ENCODE data around the gene COL26A1. TPM values are rescaled to one million over a fixed set of nuclear protein-coding genes. Genes with fewer than 3 reads are reported as not detected.

COL26A1 gene
- total RNA-seq, 1 donor from 2014 or later = 2.2 TPM

DNA sequence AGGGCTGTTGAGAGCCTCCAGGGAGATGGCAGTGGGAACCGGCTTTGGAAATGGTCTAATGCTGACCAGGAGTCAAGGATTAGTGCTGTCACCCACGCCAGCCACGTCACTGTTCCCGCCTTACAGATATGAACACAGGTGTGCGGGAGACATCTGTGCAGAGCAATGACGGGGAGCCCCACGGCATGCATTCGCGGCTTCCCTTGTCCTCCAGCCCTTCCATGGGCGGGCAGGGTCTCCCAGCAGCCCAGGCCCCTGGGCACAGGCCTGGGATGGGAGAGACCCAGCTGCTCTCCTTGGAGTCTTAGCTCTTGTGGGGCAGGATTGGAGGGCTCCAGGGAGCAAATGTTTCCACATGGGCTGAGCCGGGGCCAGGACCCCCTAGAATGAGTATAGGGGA, 172.2 kb downstream of the COL26A1 start:
- no peak for DNase-seq (ENCODE audit: low read depth)

DNA sequence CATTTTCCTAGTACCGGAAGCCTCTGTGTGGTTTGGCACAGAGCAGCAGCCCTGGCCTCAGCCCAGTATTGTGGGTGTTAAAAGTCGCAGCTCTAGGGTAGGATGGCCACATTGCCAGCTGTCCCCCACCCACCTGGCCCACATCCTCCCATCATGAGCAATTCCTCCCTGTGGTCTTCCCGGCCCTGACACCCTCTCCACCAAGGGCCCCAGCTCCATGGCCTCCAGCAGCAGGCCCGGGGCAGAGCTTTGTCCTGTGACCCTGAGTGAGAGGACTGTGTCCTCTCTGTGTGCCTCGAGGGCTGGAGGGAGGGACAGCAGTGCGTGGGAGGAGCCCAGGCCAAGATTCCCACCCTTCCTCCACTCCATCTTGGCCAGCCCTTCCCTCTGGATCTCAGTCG, 172.7 kb downstream of the COL26A1 start:
- DNase-seq (ENCODE audit: low read depth) = no peak

DNA sequence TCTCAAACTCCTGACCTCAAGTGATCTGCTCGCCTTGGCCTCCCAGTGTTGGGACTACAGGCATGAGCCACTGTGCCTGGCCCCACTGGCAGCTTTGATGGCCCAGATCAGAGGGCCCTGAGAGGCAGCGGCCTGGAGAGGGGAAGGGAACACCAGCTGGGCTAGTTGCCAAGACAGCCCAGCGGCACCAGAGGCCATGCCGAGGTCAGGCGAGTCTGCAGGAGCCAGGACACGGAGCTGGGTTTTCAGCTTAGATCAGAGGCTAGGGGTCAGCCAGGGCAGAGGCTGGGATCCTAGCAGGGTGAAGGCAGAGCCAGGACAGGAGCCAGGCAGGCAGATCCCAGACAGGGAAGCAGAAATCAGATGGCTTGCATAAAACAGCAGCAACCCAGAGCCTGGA, 173.6 kb downstream of the COL26A1 start:
- peak; percentile 38 for DNase-seq (ENCODE audit: low read depth)

DNA sequence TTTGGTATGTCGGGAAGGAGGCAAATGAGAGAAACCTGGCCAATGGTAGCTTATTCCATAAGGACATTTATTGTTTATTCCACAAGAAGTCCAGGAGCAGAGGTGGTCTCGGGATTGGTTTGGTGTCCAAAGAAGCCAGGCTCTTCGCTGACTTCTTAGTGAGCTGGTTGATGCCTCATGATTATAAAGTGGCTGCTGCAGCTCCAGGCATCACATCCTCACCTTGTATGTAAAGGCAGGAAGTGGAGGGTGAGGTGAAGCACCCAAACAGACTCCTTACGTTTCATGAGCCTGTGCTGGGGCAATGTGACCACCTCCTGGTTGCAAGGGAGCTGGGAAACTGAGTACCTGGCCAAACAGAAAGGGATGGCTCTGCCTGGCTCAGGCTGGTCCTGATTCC, 174.0 kb downstream of the COL26A1 start:
- no peak for DNase-seq (ENCODE audit: low read depth)

DNA sequence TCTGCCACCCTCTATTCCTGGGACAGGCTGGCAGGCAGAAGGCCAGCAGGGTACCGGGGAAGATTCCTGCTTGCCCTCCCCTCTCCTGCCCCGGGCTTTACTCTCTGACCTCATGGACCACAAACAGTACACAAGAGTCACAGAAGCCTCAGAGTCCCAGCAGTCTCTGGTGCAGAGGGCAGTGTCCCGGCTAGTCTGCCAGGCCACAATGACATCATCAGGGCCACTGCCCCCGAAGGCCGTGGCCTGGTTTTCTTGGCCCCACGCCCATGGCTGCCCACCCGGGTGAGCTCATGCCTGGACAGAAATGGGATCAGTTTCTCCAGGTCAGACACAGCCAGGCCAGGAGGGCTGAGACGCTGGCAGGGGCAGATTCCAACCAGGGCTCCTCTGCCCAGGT, 174.5 kb downstream of the COL26A1 start:
- DNase-seq (ENCODE audit: low read depth) = peak; percentile 42

DNA sequence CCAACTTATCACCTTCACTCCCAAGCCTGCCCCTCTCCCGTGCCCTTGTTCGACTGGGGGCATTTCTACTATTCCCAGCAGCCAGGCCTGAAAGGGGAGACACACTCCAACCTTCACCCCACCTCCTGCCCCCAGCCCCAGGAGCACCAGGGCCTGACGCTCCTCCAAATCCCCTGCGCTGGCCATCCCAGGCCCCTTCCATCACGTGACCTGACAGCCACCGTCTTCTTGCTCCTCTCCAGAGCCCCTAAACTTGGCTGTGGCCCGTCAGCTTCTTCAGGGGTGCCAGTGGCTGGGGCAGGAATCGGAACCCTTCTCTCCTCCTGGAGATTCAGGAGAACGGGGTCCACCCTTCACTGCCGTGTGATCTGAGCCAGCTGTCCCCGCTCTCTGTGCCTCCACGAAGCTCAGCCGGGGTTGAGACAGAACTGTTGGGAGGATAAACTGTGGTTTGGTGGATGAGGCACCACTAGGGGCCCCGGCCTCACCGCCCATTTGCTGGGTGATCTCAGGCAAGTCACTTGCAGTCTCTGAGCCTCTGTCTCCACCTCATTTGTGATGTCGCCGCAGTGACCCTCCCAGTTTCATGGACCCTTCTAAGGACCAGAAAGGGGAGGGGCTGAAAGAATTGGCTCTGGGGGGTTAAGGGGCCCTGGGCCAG, 175.4 kb downstream of the COL26A1 start:
- DNase-seq (ENCODE audit: low read depth) = no peak

DNA sequence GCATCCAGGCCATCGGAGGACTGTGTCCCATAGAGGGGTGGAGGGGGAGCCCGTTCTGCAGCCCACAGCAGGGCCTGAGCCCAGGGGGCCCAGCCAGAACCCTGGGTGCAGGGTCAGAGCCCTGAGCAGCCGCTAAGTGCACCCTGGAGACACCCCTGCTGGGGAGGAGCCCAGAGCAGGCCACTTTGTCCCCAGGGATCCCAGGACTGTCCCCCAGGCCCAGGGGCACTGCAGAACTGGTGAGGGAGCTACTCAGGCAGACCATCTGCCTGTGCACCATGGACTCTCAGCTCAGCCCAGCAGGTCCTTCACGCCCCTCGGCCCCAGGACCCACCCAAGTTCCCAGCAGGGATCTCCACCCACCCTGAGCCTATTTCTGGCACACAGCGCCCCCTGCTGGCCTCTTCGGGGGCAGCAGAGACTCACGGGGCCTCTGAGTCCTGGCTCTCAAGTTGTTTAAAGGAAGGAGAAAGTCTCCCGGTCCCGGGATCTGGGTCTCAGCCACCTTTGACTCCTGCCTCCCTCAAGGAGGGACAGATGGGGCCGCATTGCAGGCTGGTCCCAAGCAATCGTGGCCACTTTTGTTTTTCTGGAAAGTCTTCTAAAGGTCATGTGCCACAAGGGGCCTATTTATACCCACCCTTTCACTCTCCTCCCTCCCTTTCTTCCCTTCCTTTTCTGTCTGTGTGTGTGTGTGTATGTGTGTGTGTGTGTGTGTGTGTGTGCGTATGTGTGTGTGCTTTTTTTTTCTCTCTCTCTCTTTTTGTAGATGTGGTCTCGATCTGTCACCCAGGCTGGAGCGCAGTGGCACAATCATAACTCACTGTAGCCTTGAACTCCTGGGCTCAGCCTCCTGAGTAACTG, 176.2 kb downstream of the COL26A1 start:
- DNase-seq (ENCODE audit: low read depth) = no peak

DNA sequence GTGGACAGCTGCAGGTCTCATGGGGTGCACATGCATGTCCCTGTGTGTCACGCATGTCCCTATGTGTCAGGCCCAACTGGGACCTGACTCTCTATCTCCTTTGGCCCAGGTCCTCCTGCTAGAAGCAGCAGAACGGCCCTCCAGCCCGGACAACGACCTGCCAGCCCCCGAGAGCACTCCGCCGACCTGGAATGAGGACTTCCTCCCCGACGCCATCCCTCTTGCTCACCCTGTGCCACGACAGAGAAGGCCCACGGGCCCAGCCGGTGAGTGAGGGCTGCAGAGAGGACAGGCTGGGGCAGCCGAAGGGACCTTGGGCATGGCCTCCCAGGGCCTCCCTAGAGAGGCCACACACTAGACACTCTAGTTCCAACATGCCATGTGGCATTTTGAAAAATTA, 177.1 kb downstream of the COL26A1 start:
- DNase-seq (ENCODE audit: low read depth) = no peak

DNA sequence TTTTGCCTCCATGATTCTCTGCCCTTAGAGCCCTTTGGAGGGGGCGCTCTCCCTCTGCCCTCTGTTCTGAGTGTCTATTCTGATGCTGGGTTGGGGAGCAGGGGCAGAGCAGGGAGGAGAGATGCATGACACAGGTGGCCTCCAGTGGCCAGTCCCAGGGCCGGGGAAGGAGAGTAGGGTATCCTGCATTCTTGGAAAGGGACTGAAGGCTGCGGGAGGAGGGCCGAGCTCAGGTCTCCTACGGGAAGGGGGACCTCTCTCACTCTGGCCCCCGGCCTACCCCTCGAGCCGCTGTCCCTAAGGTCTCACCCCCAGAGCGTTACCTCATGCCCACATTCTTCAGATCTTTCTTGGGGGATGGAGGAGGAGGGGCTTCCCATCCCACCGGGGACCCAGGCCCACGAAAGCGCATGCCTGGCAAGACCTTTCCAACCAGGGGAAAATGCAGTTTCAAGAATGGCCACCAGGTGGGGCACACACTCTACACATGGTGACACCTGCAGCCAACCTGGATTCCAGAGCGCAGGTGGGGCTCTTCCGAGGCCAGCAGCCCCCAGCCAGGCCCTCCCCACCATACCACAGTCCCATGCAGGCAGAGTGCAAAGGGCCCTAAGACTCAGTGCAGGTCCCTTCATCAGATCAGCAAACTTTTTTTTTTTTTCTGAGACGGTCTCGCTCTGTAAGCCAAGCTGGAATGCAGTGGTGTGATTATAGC, 180.0 kb downstream of the COL26A1 start:
- peak; percentile 32 for DNase-seq (ENCODE audit: low read depth)

DNA sequence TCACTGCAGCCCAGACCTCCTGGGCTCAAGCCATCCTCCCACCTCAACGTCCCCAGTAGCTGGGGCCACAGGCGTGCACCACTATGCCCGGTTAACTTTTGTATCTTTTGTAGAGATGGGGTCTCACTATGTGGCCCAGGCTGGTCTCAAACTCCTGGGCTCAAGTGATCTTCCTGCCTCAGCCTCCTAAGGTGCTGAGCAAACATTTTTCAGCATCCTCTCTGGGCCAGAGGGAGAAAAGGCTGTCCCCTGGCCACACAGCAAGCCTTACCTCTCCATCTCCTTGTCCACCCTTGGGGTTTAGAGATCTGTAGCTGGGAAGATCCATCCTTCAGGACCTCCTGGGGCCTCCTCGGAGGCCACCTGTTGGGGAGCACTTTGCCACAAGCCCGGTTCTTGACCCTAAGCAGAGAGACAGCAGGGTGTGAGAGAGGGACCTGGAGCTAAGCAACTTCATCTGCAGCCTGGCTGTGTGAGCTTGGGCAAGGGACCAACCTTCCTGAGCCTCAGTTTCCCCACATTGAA, 180.6 kb downstream of the COL26A1 start:
- no peak for DNase-seq (ENCODE audit: low read depth)

DNA sequence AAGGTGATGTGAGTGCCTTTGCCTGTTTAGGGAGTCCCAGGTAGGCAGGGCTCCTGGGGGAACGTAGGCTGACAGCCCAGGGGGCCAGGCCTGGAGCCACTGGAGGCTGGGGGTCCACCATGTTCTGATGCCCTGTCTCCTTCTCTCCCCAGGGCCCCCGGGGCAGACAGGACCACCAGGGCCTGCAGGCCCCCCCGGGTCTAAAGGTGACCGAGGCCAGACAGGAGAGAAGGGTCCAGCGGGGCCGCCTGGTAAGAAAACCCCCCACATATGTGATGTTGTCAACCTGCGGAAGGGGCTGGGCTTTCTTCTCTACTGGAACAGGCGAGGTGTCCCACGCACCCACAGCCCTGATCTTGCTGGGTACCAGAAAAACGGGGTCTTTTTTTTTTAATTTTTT, 181.2 kb downstream of the COL26A1 start:
- no peak for DNase-seq (ENCODE audit: low read depth)

DNA sequence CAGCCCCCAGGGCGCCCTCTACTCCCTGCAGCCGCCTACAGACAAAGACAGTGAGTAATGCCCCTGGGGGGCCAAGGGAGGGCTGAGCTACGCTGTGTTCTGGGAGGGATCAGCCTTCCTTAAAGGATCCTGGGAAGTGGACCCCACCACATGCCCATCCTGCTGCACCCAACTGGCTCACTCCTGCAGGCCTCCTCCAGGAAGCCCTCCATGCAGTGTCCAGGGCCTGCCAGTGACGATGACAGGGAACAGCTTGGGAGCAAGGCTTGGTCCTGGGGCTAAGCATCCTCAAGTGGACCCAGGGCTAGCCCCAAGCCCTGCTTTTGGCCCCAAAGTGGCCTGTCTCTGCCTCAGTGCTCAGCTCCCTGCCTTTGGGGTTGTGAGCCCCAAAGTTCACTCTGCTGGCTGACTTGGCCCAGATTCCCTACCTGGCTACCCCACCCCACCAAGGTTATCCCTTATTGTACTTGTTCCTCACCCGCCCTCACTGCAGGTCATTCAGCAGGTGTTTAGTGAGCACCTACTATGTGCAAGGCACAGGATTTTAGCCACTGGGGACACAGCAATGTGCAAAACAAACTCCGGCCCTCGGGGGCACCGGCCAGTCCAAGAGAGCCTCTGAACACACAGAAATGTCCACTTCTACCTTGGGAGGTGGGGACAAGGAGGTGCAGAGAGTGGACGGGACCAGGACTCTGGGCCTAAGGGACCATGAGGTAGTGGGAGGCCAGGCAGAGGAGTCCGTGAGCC, 182.9 kb downstream of the COL26A1 start:
- DNase-seq (ENCODE audit: low read depth) = no peak

DNA sequence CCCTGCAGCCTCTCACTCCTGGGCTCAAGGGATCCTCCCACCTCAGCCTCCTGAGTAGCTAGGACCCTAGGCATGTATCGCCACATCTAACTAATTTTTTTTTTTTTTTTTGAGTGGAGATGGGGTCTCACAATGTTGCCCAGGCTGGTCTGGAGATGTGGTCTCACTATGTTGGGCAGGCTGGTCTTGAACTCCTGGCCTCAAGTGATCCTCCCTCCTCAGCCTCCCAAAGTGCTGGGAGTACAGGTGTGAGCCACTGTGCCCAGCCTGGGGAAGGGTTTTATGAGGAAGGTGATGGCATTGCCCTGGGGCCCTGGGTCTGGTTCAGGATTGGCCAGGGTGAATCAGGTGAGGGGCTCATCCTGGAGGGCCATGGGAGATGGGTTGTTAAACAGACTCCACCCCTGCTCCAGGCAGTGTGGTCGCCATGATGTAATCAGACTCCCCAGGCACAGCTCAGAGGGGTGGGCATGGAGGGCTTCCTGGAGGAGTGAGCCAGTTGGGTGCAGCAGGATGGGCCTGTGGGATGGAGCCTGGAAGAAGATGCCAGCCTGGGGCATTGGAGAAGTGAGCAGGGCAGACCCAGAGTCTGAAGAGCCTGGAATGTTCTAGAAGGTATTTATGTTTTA, 183.7 kb downstream of the COL26A1 start:
- DNase-seq (ENCODE audit: low read depth) = no peak

DNA sequence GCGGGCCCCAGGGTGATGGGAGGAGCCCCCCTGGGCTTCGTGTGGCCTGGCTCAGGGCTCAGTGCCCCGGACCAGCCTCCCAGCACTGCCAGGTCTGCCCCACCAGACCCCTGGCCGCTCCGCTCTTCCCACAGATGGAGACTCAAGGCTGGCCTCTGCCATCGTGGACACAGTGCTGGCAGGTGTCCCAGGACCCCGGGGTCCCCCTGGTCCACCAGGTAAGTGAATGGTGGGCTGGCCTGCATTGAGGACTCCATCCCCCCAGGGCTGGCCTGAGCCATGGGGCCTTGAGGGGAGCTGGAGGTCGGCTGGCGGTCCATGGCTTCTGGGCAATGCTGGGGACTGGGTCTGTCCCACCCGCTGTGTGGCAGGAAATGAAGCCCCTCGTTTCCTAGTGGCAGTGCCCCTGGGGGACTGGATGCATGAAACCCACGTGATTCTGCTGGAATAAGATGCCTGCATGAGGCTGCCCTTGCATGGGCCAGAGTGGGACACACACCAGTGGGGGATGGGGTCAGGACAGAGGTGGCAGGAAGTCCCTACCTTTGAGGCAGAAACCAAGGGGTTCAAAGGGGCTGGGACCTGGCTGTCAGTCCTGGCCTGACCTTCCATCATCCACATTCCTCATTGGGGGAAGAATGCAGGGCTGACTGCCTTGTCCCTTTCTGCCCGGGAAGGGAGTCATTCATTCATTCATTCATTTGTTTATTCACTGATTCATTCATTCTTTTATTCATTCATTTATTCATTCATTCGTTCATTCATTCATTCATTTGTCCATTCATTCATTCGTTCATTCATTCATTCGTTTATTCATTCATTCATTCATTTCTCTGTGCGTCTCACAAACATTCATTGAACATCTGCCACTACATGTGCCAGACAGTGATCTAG, 184.6 kb downstream of the COL26A1 start:
- DNase-seq (ENCODE audit: low read depth) = no peak

DNA sequence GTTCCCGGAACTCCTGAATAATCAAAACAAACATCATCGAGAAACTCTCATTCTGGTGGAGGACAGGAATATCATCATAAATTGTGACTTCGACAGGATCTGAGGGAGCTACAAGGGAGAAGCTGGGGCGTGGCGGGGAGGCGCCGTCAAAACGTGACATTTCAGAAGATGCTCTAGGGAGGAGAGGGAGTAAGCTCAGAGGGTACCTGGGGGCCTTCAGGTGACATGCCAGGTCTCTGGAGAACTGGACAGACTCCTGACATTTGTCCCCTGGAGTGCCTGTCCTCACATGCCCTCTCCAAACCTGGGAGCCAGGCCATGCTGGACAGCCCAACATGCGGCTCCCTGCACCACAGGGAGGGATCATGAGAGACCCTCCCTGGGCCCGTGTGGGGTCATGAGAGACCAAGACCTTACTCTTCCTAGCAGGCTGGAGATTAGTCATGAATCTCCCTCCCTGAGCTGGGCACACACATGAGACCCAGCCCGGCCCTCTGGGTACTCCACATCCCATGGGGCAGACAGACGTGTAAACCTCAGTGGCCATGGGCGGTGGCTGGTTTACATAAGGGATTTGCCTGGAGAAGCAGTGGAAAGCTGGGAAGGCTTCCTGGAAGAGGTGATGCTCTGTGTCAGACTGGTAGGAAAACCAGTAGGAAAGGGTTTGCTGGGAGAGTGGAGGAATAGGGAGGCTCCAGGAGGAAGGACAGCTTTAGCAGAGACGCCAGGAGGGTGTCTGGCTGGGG, 185.4 kb downstream of the COL26A1 start:
- DNase-seq (ENCODE audit: low read depth) = no peak

DNA sequence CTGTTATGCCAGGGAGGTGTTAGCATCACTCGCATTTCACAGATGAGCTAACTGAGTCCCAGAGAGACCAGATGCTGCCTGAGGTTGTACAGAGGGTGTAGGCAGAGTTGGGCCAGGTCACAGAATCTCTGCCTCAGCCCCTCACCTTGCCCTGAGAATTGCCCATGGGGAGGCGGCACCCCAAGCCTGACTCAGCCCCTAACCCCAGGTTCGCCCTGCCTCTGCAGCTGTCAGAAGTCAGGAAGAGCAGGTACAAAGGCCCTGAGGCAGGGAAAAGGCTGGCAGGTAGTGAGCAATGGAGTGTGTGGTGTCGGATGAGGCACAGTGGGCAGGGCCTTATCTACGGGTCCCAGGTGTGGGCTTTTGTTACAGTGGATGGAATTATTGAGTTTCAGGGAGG, 187.1 kb downstream of the COL26A1 start:
- DNase-seq (ENCODE audit: low read depth) = no peak

DNA sequence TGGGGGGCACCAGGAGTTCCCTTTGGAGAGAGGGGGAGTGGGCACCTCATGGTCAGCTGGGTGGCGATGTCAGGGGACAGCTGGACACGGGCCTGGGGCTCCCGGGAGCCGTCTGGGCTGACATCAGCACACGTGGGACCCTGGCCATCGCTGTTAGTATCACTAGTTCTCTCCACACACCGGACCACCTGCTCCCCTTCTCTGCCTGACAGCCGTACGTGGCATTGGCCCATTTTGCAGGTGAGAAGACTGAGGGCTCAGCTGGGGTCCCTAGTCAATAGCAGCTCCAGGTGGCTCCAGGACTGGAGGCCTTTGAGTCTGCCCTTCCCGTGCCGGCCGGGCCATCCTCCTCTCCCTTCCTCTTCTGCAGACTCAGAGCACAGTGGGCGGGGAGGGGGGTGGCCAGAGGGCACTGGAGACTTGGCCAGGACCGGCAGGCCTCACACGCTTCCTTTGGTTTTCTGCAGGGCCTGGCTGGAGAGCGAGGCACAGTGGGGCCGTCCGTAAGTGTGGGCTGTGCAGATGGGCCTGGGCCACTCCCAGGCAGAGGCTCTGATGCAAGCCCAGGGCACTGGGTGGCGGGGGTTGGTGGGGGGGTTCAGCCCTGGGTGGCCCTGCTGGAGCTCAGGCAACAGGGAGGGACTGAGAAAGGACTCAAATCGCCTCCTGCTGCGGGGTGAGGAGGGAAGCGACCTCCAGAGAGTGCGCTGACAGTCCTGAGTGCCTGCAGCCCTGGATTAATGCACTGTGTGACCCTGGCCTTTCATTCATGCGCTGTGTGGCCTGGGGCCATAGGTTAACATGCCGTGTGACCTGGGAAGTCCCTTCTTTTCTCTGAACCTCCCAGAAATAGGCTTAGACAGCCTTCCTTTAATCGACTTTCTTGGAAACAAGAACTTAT, 188.2 kb downstream of the COL26A1 start:
- DNase-seq (ENCODE audit: low read depth) = no peak

DNA sequence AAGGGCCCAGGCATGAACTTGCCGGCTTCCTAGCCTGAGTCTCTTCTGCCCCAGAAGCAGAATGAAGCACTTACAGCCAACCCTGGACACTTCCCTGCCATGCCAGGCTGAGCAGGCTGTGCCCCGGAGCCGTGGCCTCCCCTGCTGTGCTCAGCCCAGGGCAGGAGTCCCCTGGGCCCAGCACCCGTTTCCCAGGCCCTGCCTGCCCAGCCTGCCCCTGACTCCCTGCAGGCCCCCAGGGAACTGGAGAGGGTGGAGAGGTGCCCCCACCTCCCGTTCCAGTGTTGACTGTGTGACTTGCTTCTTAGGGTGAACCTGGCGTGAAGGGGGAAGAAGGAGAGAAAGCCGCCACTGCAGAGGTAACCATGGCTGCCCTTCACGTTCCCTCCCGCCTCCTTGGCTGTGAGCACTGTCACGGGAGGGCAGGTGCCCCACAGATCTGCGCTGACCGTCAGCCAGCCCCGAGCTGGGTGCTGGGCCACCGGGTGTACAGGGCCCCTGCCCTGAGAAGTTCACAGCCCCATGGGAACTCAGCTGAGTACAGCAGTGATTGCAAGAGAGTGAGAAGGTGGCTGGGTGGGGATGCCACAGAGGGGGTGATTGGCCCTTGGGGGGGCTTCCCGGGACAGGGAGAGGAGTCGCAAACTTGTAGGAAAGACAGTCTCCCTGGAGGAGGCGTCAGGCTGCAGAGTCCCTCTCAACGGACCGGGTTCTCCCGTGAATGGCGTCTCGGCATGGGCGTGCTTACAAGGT, 190.5 kb downstream of the COL26A1 start:
- DNase-seq (ENCODE audit: low read depth) = no peak
